22Rv1 (cell line): ENCODE results near the gene USH2A.

ENCODE experiments used
- CTCF ChIP-seq: fragments of 450-650 bp; IDR thresholded peaks from 2 replicates; pipeline ENCODE4 v1.5.1; 2017; ENCODE audit warnings: mild to moderate bottlenecking
- ZFX ChIP-seq: fragments of 450-650 bp; IDR thresholded peaks from 2 replicates; pipeline ENCODE4 v1.6.1; 2017; ENCODE audit warnings: antibody characterized with exemption, borderline replicate concordance

- TF ChIP-seq CTCF (no peak), ZFX (no peak)
Observed at GRCh38 chr1:215748431-215748830, 674.8 kb downstream of the USH2A start.
